DOHH2 (cell line): Measurements from ENCODE around the gene NAB1.

Experiments
- H3F3A ChIP-seq: fragments of 200-600 bp; sonication (generic), shearing (Covaris generic); 2 replicates; pipeline ENCODE4 v1.6.0; 2016; ENCODE audit warnings: antibody characterized with exemption, mild to moderate bottlenecking; ENCODE audit not compliant: control insufficient read depth, insufficient read depth
- H3K27ac ChIP-seq: fragments of 200-600 bp; sonication (generic); 2 replicates; pipeline ENCODE4 v1.5.1; 2014; ENCODE audit warnings: low read depth, mild to moderate bottlenecking, low read length, moderate library complexity
- H3K27me3 ChIP-seq: fragments of 200-600 bp; sonication (generic); 2 replicates; pipeline ENCODE4 v1.6.1; 2014; ENCODE audit warnings: mild to moderate bottlenecking, low read length, mixed read lengths; ENCODE audit not compliant: control insufficient read depth
- H3K36me3 ChIP-seq: fragments of 200-600 bp; sonication (generic); 2 replicates; pipeline ENCODE4 v1.6.1; 2014; ENCODE audit warnings: mild to moderate bottlenecking, low read length, moderate library complexity, mixed read lengths; ENCODE audit not compliant: control insufficient read depth
- H3K4me1 ChIP-seq: fragments of 200-600 bp; sonication (generic); 2 replicates; pipeline ENCODE4 v1.6.1; 2014; ENCODE audit warnings: mild to moderate bottlenecking, low read length, mixed read lengths; ENCODE audit not compliant: control insufficient read depth
- H3K4me2 ChIP-seq: fragments of 200-600 bp; sonication (generic); 2 replicates; pipeline ENCODE4 v1.6.0; 2014; ENCODE audit warnings: mild to moderate bottlenecking, low read length, moderate library complexity
- H3K4me3 ChIP-seq: fragments of 200-600 bp; sonication (generic); 2 replicates; pipeline ENCODE4 v1.5.1; 2014; ENCODE audit warnings: mild to moderate bottlenecking, low read length, mixed read lengths
- H3K79me2 ChIP-seq: fragments of 200-600 bp; sonication (generic); 2 replicates; pipeline ENCODE4 v1.6.1; 2014; ENCODE audit warnings: mild to moderate bottlenecking, low read length, mixed read lengths; ENCODE audit not compliant: control insufficient read depth
- H3K9me2 ChIP-seq: fragments of 200-600 bp; sonication (generic); replicated peaks from 2 replicates; pipeline ENCODE4 v1.6.1; 2014; ENCODE audit warnings: mild to moderate bottlenecking, low read length, mixed read lengths; ENCODE audit not compliant: control insufficient read depth
- H3K9me3 ChIP-seq: fragments of 200-600 bp; sonication (generic); 2 replicates; pipeline ENCODE4 v1.6.1; 2014; ENCODE audit warnings: antibody characterized with exemption, low read length, mixed read lengths; ENCODE audit not compliant: control insufficient read depth, insufficient read depth
- H4K20me1 ChIP-seq: fragments of 200-600 bp; sonication (generic); 2 replicates; pipeline ENCODE4 v1.6.0; 2014; ENCODE audit warnings: low read depth, mild to moderate bottlenecking, antibody characterized with exemption, low read length, moderate library complexity; ENCODE audit not compliant: control insufficient read depth, insufficient read depth
- CTCF ChIP-seq: fragments of 200-600 bp; sonication (generic); IDR thresholded peaks from one replicate; pipeline ENCODE4 v1.5.1; 2014; ENCODE audit warnings: antibody characterized with exemption, mild to moderate bottlenecking, low read depth, low read length; ENCODE audit not compliant: poor library complexity, severe bottlenecking
- EZH2phosphoT487 ChIP-seq: fragments of 200-600 bp; sonication (generic); IDR thresholded peaks from 2 replicates; pipeline ENCODE4 v1.6.1; 2017; ENCODE audit warnings: borderline replicate concordance, mild to moderate bottlenecking, antibody characterized with exemption, low read length, moderate library complexity, mixed read lengths

NAB1 gene

GRCh38 chr2:190711069-190711468 is 62.2 kb downstream of the NAB1 start:
- Histone ChIP-seq H3F3A (no peaks in the 10 kb centered on the region), H3K79me2 (no peaks in the 10 kb centered on the region), H3K27me3 (no peaks in the 10 kb centered on the region), H3K36me3 (no peaks in the 10 kb centered on the region), H3K9me2 (peaks cover 4% of the 10 kb centered on the region; the same call in 1 of the 2 replicates), H3K4me1 (no peaks in the 10 kb centered on the region), H4K20me1 (no peaks in the 10 kb centered on the region), H3K9me3 (no peaks in the 10 kb centered on the region), H3K4me2 (no peak overlapping the region), H3K4me3 (no peak overlapping the region), H3K27ac (no peak overlapping the region)
- TF ChIP-seq EZH2phosphoT487 (no peak), CTCF (no peak)

- Histone ChIP-seq H3K27me3 (0 out of 2 replicates have a peak, but pooled peaks cover 2% of the 10 kb centered on the region), H3K4me3 (no peak overlapping the region), H3K4me2 (no peak overlapping the region), H3F3A (no peaks in the 10 kb centered on the region), H4K20me1 (no peaks in the 10 kb centered on the region), H3K9me2 (peaks cover 4% of the 10 kb centered on the region; the same call in 1 of the 2 replicates), H3K36me3 (no peaks in the 10 kb centered on the region), H3K27ac (no peak overlapping the region), H3K9me3 (no peaks in the 10 kb centered on the region), H3K79me2 (no peaks in the 10 kb centered on the region), H3K4me1 (no peaks in the 10 kb centered on the region)
- TF ChIP-seq EZH2phosphoT487 (no peak), CTCF (no peak)
Observed at GRCh38 chr2:190713471-190713870, 64.6 kb downstream of the NAB1 start.

- H3F3A ChIP-seq: no peaks in the 10 kb centered on the region
- no peak overlapping the region for H3K27ac ChIP-seq
- H3K9me2 ChIP-seq: peaks cover 4% of the 10 kb centered on the region; the same call in 1 of the 2 replicates
- no peaks in the 10 kb centered on the region for H3K79me2 ChIP-seq
- H3K4me2 ChIP-seq: no peak overlapping the region
- H3K27me3 ChIP-seq: peaks cover 9% of the 10 kb centered on the region; the same call in 1 of the 2 replicates
- H3K4me3 ChIP-seq: no peak overlapping the region
- H3K36me3 ChIP-seq: no peaks in the 10 kb centered on the region
- no peaks in the 10 kb centered on the region for H4K20me1 ChIP-seq
- no peaks in the 10 kb centered on the region for H3K4me1 ChIP-seq
- H3K9me3 ChIP-seq: no peaks in the 10 kb centered on the region
- no peak for TF ChIP-seq EZH2phosphoT487
Observed at GRCh38 chr2:190714958-190715357, 66.1 kb downstream of the NAB1 start.

GRCh38 chr2:190716176-190716807 is 67.4 kb downstream of the NAB1 start:
- Histone ChIP-seq H3K27me3 (peaks cover 9% of the 10 kb centered on the region; the same call in 1 of the 2 replicates), H3F3A (no peaks in the 10 kb centered on the region), H3K4me1 (no peaks in the 10 kb centered on the region), H4K20me1 (no peaks in the 10 kb centered on the region), H3K9me2 (peaks cover 4% of the 10 kb centered on the region; the same call in 1 of the 2 replicates), H3K9me3 (no peaks in the 10 kb centered on the region), H3K4me3 (no peak overlapping the region), H3K79me2 (no peaks in the 10 kb centered on the region), H3K4me2 (no peak overlapping the region), H3K27ac (no peak overlapping the region), H3K36me3 (no peaks in the 10 kb centered on the region)
- TF ChIP-seq CTCF: no peak
- TF ChIP-seq EZH2phosphoT487: no peak
